Peyer's patch (tissue), 4 donors: ENCODE data around the gene PRM1.
"Not testable (repeated sequence)": the region's sequence is repeated elsewhere in the genome, so short reads cannot be mapped to it uniquely, and the experiment has no call there.

ENCODE experiments used
- CTCF ChIP-seq, 6 experiments: fragments of 450-650 bp in 4 of 6; fragments of 200-600 bp in 2 of 6; sonication (generic) in 1 of 6; IDR thresholded peaks; one replicate each; pipeline ENCODE4 v1.5.1; 2017 to 2019; ENCODE audit warnings: antibody characterized with exemption in 6 of 6, mild to moderate bottlenecking in 3 of 6, moderate library complexity in 1 of 6
- POLR2A ChIP-seq, 2 donors: fragments of 450-650 bp; IDR thresholded peaks; one replicate each; pipeline ENCODE4 v1.5.1; 2017; ENCODE audit warnings: antibody characterized with exemption in 2 of 2, mild to moderate bottlenecking in 2 of 2, moderate library complexity in 2 of 2

- TF ChIP-seq CTCF, POLR2A (IDR thresholded peaks at IDR 0.05): not testable (repeated sequence)
Observed at GRCh38 chr16:11289696-11290095, 8.6 kb upstream of the PRM1 start.
